ENCODE data around the gene RALGPS2.

RALGPS2 gene

GRCh38 chr1:178797590-178797989, 72.5 kb downstream of the RALGPS2 start (continued):
- TF ChIP-seq CTCF (tag by site-specific recombination; IDR thresholded peaks at IDR 0.05) (no peak), MYNN (tag by site-specific recombination; IDR thresholded peaks at IDR 0.05; ENCODE audit: borderline replicate concordance) (no peak), YY2 (tag by site-specific recombination; IDR thresholded peaks at IDR 0.05) (no peak)

GRCh38 chr1:178798232-178798861, 73.3 kb downstream of the RALGPS2 start:
- TF ChIP-seq HOXD13 (CRISPR knock-in tag; IDR thresholded peaks at IDR 0.05; ENCODE audit: borderline replicate concordance) (no peak), ZNF560 (tag by site-specific recombination; IDR thresholded peaks at IDR 0.05; ENCODE audit: borderline replicate concordance) (no peak), ZNF433 (tag by site-specific recombination; IDR thresholded peaks at IDR 0.05; ENCODE audit: low read depth) (no peak), ZNF24 (tag by site-specific recombination; IDR thresholded peaks at IDR 0.05) (no peak)
- ChIA-PET CTCF (interaction anchor here (0.8 to 1.2 kb wide), 2 partner anchors 24 to 255 kb away, joined by 3 to 4 read pairs; no protein-coding TSS in a partner anchor), POLR2A (no interaction called here)
- Histone ChIP-seq H3K9me3 (ENCODE audit: control insufficient read depth, insufficient read depth, low read depth, low read length) (no peaks in the 10 kb centered on the region), H3K27ac (ENCODE audit: extremely low read depth, low read depth, low read length) (no peak overlapping the region), H3K36me3 (ENCODE audit: control insufficient read depth in 2 of 2, insufficient read depth in 1 of 2, low read length in 2 of 2) (no peaks in the 10 kb centered on the region), H3K4me1 (ENCODE audit: control insufficient read depth, insufficient read depth, low read length) (no peaks in the 10 kb centered on the region), H3K4me3 (ENCODE audit: low read depth, low read length) (no peak overlapping the region)

- Histone ChIP-seq H3K9me3 (ENCODE audit: control insufficient read depth, insufficient read depth, low read depth, low read length) (no peaks in the 10 kb centered on the region), H3K4me1 (ENCODE audit: control insufficient read depth, insufficient read depth, low read length) (no peaks in the 10 kb centered on the region), H3K36me3 (ENCODE audit: control insufficient read depth in 2 of 2, insufficient read depth in 1 of 2, low read length in 2 of 2) (no peaks in the 10 kb centered on the region), H3K27ac (ENCODE audit: extremely low read depth, low read depth, low read length) (no peak overlapping the region), H3K4me3 (ENCODE audit: low read depth, low read length) (no peak overlapping the region)
- TF ChIP-seq ZNF560 (tag by site-specific recombination; IDR thresholded peaks at IDR 0.05; ENCODE audit: borderline replicate concordance) (no peak), SP2 (tag by site-specific recombination; IDR thresholded peaks at IDR 0.05) (no peak), ZSCAN16 (tag by site-specific recombination; IDR thresholded peaks at IDR 0.05) (no peak), ZNF362 (tag by site-specific recombination; IDR thresholded peaks at IDR 0.05) (no peak), KLF17 (tag by site-specific recombination; IDR thresholded peaks at IDR 0.05) (no peak)
- POLR2A ChIA-PET = no interaction called here
- CTCF ChIA-PET = no interaction called here
Measured at GRCh38 chr1:178802873-178803272, 77.8 kb downstream of the RALGPS2 start.

GRCh38 chr1:178806665-178807300, 81.7 kb downstream of the RALGPS2 start:
- Histone ChIP-seq H3K36me3 (ENCODE audit: control insufficient read depth in 2 of 2, insufficient read depth in 1 of 2, low read length in 2 of 2) (0 out of 3 replicates have a peak, but pooled peaks cover 0 to 3% of the 10 kb centered on the region in 2 experiments), H3K4me1 (ENCODE audit: control insufficient read depth, insufficient read depth, low read length) (no peaks in the 10 kb centered on the region), H3K27ac (ENCODE audit: extremely low read depth, low read depth, low read length) (no peak overlapping the region), H3K4me3 (ENCODE audit: low read depth, low read length) (no peak overlapping the region), H3K9me3 (ENCODE audit: control insufficient read depth, insufficient read depth, low read depth, low read length) (no peaks in the 10 kb centered on the region)
- ChIA-PET CTCF (no interaction called here), POLR2A (no interaction called here)
- TF ChIP-seq ZNF223 (tag by site-specific recombination; IDR thresholded peaks at IDR 0.05) (no peak), BCL11B (tag by site-specific recombination; IDR thresholded peaks at IDR 0.05; ENCODE audit: low read depth) (no peak)

All from HEK293 (cell line).